Sigmoid colon (tissue), 4 donors: ENCODE results near the gene NYNRIN.

ENCODE experiments used
- CTCF ChIP-seq, 4 experiments: fragments of 450-650 bp in 3 of 4; fragments of 200-600 bp in 1 of 4; IDR thresholded peaks; one replicate each; pipeline ENCODE4 v1.5.1; 2016 to 2019; ENCODE audit warnings: antibody characterized with exemption in 4 of 4, mild to moderate bottlenecking in 3 of 4, moderate library complexity in 2 of 4
- EP300 ChIP-seq, 4 donors: sonication (generic); formaldehyde crosslinking; IDR thresholded peaks; one replicate each; pipeline ENCODE4 v1.6.1; 2017; ENCODE audit warnings: antibody characterized with exemption in 4 of 4
- POLR2AphosphoS5 ChIP-seq, 4 donors: sonication (generic); formaldehyde crosslinking; IDR thresholded peaks; one replicate each; pipeline ENCODE4 v1.6.1; 2017; ENCODE audit warnings: antibody characterized with exemption in 4 of 4

- TF ChIP-seq CTCF (IDR thresholded peaks at IDR 0.05) (no peak), EP300 (IDR thresholded peaks at IDR 0.05) (no peak), POLR2AphosphoS5 (IDR thresholded peaks at IDR 0.05) (no peak)
Measured at GRCh38 chr14:24407608-24408325, 9.0 kb downstream of the NYNRIN start.
